ENCODE measurements around the gene PATJ. TPM values are rescaled to one million over a fixed set of nuclear protein-coding genes. Genes with fewer than 3 reads are reported as not detected.

The PATJ gene
- total RNA-seq, 1 experiment from 2014 or later, result 47.3 TPM

- Mint-ChIP-seq H3K27me3 (ENCODE audit: low read depth) (no peaks in the 10 kb centered on the region), H3K36me3 (ENCODE audit: insufficient read depth in 1 of 3, low read depth in 3 of 3) (peaks cover 2 to 17% (median 11%) of the 10 kb centered on the region in 3 experiments; a peak in 5 of 7 replicates), H3K4me1 (no peaks in the 10 kb centered on the region), H3K9me3 (no peaks in the 10 kb centered on the region), H3K4me3 (no peak overlapping the region; a peak in 1 of 5 replicates), H3K27ac (peak overlapping the region in 1 of 3 experiments; percentile 67; a peak in 1 of 7 replicates)
- Histone ChIP-seq H2BK15ac (ENCODE audit: low read depth, low read length) (no peak overlapping the region), H4K20me1 (ENCODE audit: control insufficient read depth, insufficient read depth, insufficient read length) (no peaks in the 10 kb centered on the region), H4K5ac (ENCODE audit: insufficient read length, low read depth, low read length) (no peak overlapping the region), H3K79me2 (ENCODE audit: insufficient read depth, low read length) (no peaks in the 10 kb centered on the region), H2AK5ac (ENCODE audit: insufficient read length, low read length) (no peak overlapping the region), H3K9ac (ENCODE audit: extremely low read depth, insufficient read length, low read length) (no peak overlapping the region), H3T11ph (ENCODE audit: low read length) (no peak overlapping the region), H3K4ac (ENCODE audit: low read depth, low read length) (no peak overlapping the region), H3K56ac (ENCODE audit: insufficient read length, low read depth, low read length) (no peak overlapping the region), H3K27me3 (ENCODE audit: insufficient read depth, low read length) (no peaks in the 10 kb centered on the region), H2BK12ac (ENCODE audit: insufficient read length, low read depth, low read length) (no peak overlapping the region), H2BK120ac (ENCODE audit: low read depth, low read length, poor library complexity, severe bottlenecking) (no peak overlapping the region), H3K4me1 (ENCODE audit: insufficient read depth, low read length) (no peaks in the 10 kb centered on the region), H3K18ac (ENCODE audit: insufficient read length, low read depth, low read length) (no peak overlapping the region), H3K23ac (ENCODE audit: insufficient read length, low read depth, low read length) (no peak overlapping the region), H3K9me3 (ENCODE audit: control insufficient read depth, low read depth, low read length) (no peaks in the 10 kb centered on the region), H3K27ac (ENCODE audit: insufficient read length, low read depth, low read length) (no peak overlapping the region), H4K8ac (replicated peaks; ENCODE audit: insufficient read length, low read depth, low read length) (no peak overlapping the region), H3K4me2 (ENCODE audit: insufficient read depth, insufficient read length, low read length) (no peak overlapping the region), H2AFZ (ENCODE audit: low read length) (no peak overlapping the region), H2BK5ac (ENCODE audit: insufficient read length, low read length) (no peak overlapping the region), H4K91ac (ENCODE audit: insufficient read length, low read depth, low read length) (no peak overlapping the region), H3K14ac (ENCODE audit: insufficient read depth, low read length) (no peak overlapping the region), H2BK20ac (ENCODE audit: low read depth, low read length, poor library complexity, severe bottlenecking) (no peak overlapping the region), H3K23me2 (ENCODE audit: insufficient read length, low read depth, low read length, poor library complexity, severe bottlenecking) (no peaks in the 10 kb centered on the region), H3K79me1 (ENCODE audit: insufficient read depth, low read depth, low read length, poor library complexity, severe bottlenecking) (no peaks in the 10 kb centered on the region)
- WGBS (ENCODE audit: extremely low coverage, insufficient read length, low lambda C conversion rate), result no CpG with 5 or more reads among the region's 6 CpGs
- TF ChIP-seq CTCF (conservative IDR thresholded peaks at IDR 0.05), result peak; percentile 92
- peak; percentile 76 for DNase-seq
Observed at GRCh38 chr1:62131093-62131725, 388.9 kb downstream of the PATJ start.

Data from H9 (cell line).